Measurements from ENCODE around the gene NMT2.

GRCh38 chr10:15058689-15059088 is 109.8 kb downstream of the NMT2 start:
- TF ChIP-seq CTCF (conservative IDR thresholded peaks at IDR 0.05) (no peak), ZFX (IDR thresholded peaks at IDR 0.05) (no peak)
